Thyroid gland (tissue), 4 donors: ENCODE data around the gene ADARB2.

Experiments
- CTCF ChIP-seq, 6 experiments: fragments of 200-600 bp in 3 of 6; fragments of 450-650 bp in 3 of 6; sonication (generic) in 3 of 6; IDR thresholded peaks; one replicate each; pipeline ENCODE4 v1.5.1; 2016 to 2019; ENCODE audit warnings: antibody characterized with exemption in 6 of 6, mild to moderate bottlenecking in 2 of 6, inconsistent platforms in 1 of 6, moderate library complexity in 1 of 6
- POLR2A ChIP-seq, 2 donors: fragments of 450-650 bp; IDR thresholded peaks; one replicate each; pipeline ENCODE4 v1.6.1; 2017; ENCODE audit warnings: antibody characterized with exemption in 2 of 2, mild to moderate bottlenecking in 2 of 2, moderate library complexity in 1 of 2

- TF ChIP-seq CTCF (IDR thresholded peaks at IDR 0.05) (no peak), POLR2A (IDR thresholded peaks at IDR 0.05) (no peak)
These were observed 447.7 kb downstream of the ADARB2 start for GRCh38 chr10:1289591-1289990.
